HK-2 (cell line): ENCODE data around the gene ARHGEF17.

ENCODE experiments used
- DNase-seq: peaks from one replicate; pipeline ENCODE4 v3.0.0-alpha.2; 2018; ENCODE audit not compliant: unreplicated experiment

ARHGEF17 gene

DNA sequence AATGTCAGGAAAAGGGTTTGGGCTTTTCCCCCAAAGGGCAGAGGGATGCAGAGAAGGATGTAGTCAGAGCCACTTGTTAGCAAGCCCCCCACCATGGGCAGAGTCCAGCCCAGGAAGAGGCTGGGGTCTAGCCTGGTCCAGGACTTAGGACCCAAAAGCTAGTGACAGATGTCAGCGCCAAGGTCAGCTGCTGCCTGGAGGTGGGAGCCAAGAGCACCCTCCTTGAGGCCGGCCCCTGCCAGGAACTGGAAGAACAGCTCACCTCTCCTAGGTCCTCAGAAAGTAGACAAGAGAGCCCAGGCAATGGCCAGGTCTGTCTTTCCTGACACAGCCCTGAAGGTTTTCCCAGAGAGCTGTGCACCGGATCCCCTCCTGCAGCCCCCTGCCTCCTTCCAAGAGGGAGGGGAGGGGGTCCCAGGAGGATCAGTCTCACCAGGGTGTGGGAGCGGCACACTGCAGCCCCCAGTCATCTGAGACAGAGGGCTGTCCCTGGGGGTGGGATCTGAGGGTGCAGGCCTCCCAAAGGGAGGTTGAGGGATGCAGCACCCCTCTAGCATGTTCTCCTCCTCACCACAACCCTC, 14.6 kb upstream of the ARHGEF17 start:
- no peak for DNase-seq

DNA sequence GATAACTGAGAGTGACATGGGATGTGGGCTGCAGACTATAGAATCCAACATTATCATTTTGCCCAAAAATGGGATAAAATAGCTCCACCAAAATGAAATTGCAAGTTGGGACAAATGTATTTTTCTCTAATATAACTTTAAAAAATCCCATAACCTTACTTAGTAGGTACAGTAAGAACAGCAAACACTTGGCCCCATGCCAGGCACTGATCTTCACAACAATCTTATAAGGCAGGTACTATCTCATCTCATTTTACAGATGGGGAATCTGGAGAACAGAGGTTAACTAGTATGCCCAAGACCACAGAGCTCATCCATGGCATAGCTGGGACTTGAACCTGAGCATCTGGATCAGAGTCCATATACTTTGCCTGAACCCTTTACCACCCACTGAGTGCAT, 13.5 kb upstream of the ARHGEF17 start:
- DNase-seq: no peak

- DNase-seq: peak; percentile 45
Observed at GRCh38 chr11:73295241-73295995, 12.7 kb upstream of the ARHGEF17 start.

DNA sequence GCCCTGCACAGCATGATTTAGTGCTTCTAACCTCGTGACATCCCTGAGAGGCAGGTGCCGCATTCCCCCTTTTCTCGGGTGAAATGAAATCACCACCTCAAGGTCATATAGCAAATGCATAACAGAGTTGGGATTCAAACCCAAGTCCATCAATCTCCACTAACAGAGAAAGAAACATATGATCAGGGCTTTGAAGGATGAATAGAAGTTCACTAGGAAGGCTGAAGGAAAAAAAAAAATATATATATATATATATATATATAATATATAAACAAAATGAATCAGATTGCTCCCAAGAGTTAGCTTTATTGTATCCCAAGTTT, 12.1 kb upstream of the ARHGEF17 start:
- DNase-seq: no peak

DNA sequence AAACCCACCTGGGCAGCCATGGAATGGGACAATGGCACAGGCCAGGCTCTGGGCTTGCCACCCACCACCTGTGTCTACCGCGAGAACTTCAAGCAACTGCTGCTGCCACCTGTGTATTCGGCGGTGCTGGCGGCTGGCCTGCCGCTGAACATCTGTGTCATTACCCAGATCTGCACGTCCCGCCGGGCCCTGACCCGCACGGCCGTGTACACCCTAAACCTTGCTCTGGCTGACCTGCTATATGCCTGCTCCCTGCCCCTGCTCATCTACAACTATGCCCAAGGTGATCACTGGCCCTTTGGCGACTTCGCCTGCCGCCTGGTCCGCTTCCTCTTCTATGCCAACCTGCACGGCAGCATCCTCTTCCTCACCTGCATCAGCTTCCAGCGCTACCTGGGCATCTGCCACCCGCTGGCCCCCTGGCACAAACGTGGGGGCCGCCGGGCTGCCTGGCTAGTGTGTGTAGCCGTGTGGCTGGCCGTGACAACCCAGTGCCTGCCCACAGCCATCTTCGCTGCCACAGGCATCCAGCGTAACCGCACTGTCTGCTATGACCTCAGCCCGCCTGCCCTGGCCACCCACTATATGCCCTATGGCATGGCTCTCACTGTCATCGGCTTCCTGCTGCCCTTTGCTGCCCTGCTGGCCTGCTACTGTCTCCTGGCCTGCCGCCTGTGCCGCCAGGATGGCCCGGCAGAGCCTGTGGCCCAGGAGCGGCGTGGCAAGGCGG, 11.4 kb upstream of the ARHGEF17 start:
- DNase-seq: no peak

DNA sequence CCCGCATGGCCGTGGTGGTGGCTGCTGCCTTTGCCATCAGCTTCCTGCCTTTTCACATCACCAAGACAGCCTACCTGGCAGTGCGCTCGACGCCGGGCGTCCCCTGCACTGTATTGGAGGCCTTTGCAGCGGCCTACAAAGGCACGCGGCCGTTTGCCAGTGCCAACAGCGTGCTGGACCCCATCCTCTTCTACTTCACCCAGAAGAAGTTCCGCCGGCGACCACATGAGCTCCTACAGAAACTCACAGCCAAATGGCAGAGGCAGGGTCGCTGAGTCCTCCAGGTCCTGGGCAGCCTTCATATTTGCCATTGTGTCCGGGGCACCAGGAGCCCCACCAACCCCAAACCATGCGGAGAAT, 10.9 kb upstream of the ARHGEF17 start:
- no peak for DNase-seq

DNA sequence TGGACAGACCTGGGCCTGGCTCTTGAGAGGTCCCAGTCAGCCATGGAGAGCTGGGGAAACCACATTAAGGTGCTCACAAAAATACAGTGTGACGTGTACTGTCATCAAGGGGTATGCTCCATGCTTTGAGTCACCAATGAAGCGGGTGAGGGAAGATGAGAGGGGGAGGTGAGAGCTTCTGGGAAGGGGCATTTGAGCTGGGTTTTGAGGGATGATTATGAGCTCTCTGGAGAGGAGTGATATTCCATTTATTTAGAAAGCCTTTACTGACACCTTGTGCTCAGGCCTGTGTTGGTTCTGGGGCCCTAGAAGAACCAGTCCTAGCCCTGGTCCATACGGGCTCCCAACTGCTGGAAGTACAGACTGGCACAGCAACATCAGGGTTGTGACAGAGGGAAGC, 10.4 kb upstream of the ARHGEF17 start:
- no peak for DNase-seq

- no peak for DNase-seq
Observed at GRCh38 chr11:73298233-73298632, 9.8 kb upstream of the ARHGEF17 start.

DNA sequence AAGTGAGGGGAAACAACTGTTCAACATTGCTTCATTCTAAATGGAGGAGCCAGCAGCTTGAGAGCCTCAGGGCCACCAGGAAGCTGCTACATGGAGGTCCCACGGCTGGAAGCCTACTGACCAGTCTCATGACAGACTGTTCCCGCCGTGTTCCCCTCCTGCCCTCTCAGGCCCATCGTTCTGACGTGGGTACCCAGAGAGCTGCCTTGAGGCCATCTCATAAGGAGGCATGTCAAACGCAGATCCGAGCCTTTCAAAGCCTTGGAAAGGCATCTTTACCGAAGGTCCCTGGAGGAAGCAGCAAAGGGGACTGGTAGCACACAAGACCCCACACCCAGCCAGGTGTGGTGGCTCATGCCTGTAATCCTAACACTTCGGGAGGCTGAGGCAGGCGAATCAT, 8.3 kb upstream of the ARHGEF17 start:
- DNase-seq: no peak

DNA sequence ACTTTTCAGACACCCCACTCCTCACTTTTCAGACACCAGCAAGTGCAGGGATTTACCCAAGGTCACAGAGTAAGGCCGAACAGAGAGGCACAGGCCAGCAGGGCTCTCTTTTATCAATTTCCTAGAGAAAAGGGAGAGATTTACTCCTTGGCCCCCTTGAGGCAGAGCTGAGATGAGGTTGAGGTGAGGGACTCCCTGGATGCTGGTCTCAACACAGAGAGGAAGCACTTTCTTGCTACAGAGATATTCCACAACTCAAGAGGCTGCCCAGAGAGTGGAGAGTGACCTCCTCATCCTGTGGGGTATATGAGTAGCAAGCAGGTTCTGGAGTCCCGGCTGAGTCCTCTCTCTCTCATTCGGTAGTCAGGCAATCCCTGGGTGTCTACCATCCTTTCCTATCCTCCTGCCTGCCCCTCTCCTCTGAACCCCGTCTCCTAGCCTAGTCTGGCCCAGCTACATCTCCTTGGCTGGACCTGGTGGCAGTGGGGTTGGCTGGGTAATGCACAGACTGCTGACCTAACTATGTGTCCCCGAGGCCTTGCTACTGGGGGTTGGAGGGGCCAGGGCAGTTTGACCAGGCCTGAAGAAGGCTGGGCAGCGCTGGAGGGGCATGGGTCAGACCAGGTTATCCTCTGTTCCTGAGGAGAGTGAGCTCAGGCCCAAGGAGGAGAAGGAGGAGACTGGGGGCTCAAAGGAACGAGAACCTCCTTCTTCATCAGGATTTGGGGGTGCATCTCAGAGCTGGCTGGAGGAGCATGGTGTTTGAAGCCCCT, 1.8 kb upstream of the ARHGEF17 start:
- no peak for DNase-seq

- no peak for DNase-seq
Observed at GRCh38 chr11:73306977-73307322, 1.1 kb upstream of the ARHGEF17 start.

DNA sequence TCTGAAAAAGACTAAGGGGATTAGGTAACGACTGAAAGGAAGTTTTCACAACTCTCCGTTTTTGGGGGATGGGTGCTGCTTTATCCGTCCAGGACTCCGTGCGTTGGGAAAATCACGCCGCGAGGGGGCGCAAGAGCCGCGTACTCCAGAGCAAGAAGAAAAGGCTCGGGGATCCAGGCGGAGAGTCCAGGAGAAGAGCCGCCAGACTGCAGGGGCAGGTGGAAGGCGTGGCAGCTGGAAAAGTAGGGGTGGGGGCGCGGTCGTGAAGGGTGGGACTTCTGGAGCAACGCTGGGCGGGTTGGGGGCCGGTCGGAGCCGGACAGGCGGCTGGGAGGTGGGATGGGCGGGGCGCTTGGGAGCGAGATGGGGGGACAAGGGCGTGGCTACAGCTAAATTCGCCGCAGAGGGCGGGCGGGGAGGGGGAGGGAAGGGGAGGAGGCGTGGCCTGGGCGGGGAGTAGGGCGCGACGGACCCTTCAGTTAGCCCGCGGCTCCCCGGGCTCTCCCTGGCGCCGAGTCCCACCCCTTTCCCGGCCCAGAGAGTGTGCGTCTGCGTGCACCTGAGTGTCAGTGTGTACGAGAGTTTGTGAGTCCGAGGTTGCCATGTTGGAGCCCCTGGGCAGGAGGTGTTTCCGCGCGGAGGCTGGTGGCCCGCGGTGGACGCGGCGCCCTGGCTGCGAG, 613 bp upstream of the ARHGEF17 start:
- DNase-seq: peak; percentile 97

DNA sequence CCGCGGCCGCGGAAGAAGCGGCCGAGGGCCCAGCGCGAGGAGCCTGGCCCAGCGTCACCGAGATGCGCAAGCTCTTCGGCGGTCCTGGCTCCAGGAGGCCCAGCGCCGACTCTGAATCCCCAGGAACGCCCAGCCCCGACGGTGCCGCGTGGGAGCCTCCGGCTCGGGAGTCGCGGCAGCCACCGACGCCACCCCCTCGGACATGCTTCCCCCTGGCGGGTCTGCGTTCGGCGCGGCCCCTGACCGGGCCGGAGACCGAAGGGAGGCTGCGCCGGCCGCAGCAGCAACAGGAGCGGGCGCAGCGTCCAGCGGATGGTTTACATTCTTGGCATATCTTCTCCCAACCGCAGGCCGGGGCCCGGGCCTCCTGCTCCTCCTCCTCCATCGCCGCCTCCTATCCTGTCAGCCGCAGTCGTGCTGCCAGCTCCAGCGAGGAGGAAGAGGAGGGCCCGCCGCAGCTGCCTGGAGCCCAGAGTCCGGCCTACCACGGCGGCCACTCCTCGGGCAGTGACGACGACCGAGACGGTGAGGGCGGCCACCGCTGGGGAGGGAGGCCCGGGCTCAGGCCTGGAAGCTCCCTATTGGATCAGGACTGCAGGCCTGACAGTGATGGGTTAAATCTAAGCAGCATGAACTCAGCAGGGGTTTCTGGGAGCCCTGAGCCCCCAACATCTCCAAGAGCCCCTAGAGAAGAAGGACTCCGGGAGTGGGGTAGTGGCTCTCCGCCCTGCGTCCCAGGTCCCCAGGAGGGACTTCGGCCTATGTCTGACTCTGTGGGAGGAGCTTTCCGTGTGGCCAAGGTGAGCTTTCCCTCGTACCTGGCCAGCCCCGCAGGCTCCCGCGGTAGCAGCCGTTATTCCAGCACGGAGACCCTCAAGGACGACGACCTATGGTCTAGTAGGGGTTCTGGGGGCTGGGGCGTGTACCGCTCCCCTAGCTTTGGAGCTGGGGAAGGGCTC, 1.2 kb downstream of the ARHGEF17 start:
- DNase-seq: peak; percentile 94

- no peak for DNase-seq
Observed at GRCh38 chr11:73310076-73310475, 2.0 kb downstream of the ARHGEF17 start.

DNA sequence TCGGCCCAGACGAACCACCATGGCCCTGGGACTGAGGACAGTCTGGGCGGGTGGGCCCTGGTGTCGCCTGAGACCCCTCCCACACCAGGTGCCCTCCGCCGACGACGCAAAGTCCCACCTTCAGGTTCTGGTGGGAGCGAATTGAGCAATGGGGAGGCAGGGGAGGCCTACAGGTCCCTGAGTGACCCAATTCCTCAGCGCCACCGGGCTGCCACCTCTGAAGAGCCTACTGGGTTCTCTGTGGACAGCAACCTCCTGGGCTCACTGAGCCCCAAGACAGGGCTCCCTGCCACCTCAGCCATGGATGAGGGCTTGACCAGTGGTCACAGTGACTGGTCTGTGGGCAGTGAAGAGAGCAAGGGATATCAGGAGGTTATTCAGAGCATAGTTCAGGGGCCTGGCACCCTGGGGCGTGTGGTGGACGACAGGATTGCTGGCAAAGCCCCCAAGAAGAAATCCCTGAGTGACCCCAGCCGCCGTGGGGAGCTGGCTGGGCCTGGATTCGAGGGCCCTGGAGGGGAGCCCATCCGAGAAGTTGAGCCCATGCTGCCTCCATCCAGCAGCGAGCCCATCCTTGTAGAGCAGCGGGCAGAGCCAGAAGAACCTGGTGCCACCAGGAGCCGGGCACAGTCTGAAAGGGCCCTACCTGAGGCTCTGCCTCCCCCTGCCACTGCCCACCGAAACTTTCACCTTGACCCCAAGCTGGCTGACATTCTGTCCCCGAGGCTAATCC, 2.8 kb downstream of the ARHGEF17 start:
- DNase-seq: no peak

DNA sequence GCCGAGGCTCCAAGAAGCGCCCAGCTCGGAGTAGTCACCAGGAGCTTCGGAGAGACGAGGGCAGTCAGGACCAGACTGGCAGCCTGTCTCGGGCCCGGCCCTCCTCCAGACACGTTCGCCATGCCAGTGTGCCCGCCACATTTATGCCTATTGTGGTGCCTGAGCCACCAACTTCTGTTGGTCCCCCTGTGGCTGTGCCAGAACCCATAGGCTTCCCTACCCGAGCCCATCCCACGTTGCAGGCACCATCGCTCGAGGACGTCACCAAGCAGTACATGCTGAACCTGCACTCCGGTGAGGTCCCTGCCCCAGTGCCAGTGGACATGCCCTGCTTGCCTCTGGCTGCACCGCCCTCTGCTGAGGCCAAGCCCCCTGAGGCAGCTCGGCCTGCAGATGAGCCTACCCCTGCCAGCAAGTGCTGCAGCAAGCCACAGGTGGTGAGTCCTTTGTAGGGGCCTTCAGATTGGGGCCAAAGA, 3.4 kb downstream of the ARHGEF17 start:
- DNase-seq: no peak

GRCh38 chr11:73312036-73312435, 4.0 kb downstream of the ARHGEF17 start:
- no peak for DNase-seq

GRCh38 chr11:73312851-73313327, 4.8 kb downstream of the ARHGEF17 start:
- DNase-seq: no peak

GRCh38 chr11:73313652-73314051, 5.6 kb downstream of the ARHGEF17 start:
- no peak for DNase-seq
